ENCODE data around the gene CDR2L.
"Not testable (repeated sequence)": the region's sequence is repeated elsewhere in the genome, so short reads cannot be mapped to it uniquely, and the experiment has no call there.

Gene CDR2L

DNA sequence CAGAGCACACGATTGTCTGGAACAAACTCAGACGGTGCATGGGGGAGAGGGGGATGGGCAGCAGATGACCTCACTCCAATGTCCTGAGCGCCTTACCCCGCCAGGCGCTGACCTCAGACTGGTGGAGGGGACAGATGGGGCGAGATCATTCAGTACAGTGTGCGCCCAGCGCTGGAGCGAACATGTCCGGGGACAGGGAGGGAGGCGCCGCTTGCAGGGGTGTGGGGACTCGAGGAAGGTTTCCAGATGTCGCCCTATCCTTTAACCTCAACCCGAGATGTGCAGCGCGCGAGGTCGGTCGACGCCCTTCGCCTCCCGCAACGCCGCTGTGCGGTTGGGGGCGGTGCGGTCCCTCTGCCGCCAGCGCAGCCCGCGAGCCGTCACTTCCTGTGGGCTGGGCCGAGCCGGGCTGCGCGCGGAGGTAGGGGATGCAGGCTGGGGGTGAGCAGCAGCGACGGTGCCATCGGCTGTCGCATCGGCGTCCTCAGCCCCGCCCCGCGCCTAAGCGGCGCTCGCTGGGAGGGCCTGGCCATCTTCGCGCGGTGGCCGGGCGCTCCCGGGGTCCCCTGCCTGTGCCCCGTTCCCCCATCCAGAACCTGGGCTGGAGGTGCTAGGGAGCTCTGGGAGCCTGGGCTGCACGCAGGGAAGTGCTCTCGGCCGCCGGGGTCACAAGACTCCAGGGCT is 5.3 kb upstream of the CDR2L start:
- peak overlapping the region; percentile 59 for H3K4me3 ChIP-seq (ENCODE audit: low read depth, low read length)
- peak; percentile 36 for DNase-seq (ENCODE audit: low read depth)
- 0 out of 2 replicates have a peak, but pooled peaks have one; percentile 16 for TF ChIP-seq CTCF (IDR thresholded peaks at IDR 0.05; ENCODE audit: control insufficient read depth, extremely low read depth, insufficient read depth)

DNA sequence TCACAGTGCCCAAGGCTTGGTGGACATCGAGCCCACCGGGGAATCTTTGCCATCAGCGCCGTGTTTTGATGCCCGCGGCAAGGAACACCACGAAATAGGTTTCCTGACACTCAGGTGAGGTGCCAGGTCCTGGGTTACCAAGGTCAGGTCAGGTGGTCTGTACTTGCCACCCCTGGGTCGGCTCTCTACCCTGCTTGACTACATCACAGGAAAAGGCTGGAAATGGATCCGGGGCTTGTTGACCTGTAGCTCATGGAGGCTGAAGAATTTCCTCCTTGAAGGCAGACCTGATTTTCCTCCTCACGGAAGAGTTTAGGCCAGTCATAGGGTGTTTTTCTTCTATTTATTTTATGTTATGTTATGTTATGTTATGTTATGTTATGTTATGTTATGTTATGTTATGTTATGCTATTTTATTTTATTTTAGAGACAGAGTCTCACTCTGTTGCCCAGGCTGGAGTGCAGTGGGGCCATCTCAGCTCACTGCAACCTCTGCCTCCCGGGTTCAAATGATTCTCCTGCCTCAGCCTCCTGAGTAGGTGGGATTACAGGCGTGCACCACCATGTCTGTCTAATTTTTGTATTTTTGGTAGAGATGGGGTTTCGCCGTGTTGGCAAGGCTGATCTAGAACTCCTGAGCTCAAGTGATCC is 4.6 kb upstream of the CDR2L start:
- peak overlapping the region; percentile 59 for H3K4me3 ChIP-seq (ENCODE audit: low read depth, low read length)
- not testable (repeated sequence) for DNase-seq (ENCODE audit: low read depth)

- TF ChIP-seq CTCF (IDR thresholded peaks at IDR 0.05; ENCODE audit: control insufficient read depth, extremely low read depth, insufficient read depth), result no peak
- H3K4me3 ChIP-seq (ENCODE audit: low read depth, low read length), result no peak overlapping the region
- DNase-seq (ENCODE audit: low read depth), result no peak
These were observed 1.2 kb upstream of the CDR2L start for GRCh38 chr17:74986206-74986576.

- peak overlapping the region; percentile 80 for H3K4me3 ChIP-seq (ENCODE audit: low read depth, low read length)
- TF ChIP-seq CTCF (IDR thresholded peaks at IDR 0.05; ENCODE audit: control insufficient read depth, extremely low read depth, insufficient read depth), result peak; percentile 53
- no peak for DNase-seq (ENCODE audit: low read depth)
These were observed 678 bp downstream of the CDR2L start for GRCh38 chr17:74987909-74988711.

- DNase-seq (ENCODE audit: low read depth), result no peak
- TF ChIP-seq CTCF (IDR thresholded peaks at IDR 0.05; ENCODE audit: control insufficient read depth, extremely low read depth, insufficient read depth), result no peak
These were observed 3.2 kb downstream of the CDR2L start for GRCh38 chr17:74990581-74991105.

DNA sequence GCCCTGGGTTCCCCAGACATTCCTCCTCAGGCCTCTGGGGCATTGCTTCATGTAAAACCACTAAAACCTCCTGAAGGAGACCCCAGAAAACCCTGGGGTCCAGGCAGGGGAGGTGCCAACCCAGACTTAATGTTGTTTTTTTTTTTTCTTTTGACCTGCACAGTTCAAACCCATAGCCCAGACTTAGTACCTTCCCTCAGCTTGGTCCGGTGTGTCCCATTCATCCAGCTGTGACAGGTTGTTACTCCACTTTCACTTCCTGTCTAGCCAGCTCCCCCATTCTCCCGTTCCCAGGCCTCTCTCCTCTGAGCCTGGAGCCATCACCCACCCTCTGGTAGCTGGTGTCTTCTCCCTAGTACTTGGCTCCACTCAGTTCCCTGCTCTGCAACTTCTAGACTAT is 4.8 kb downstream of the CDR2L start:
- H3K4me3 ChIP-seq (ENCODE audit: low read depth, low read length), result no peak overlapping the region
- no peak for TF ChIP-seq CTCF (IDR thresholded peaks at IDR 0.05; ENCODE audit: control insufficient read depth, extremely low read depth, insufficient read depth)
- no peak for DNase-seq (ENCODE audit: low read depth)

More at GRCh38 chr17:74990581-74991105, 3.2 kb downstream of the CDR2L start:
- no peak overlapping the region for H3K4me3 ChIP-seq (ENCODE audit: low read depth, low read length)

GRCh38 chr17:74994440-74994839 is 7.0 kb downstream of the CDR2L start:
- no peak for DNase-seq (ENCODE audit: low read depth)
- no peak for TF ChIP-seq CTCF (IDR thresholded peaks at IDR 0.05; ENCODE audit: control insufficient read depth, extremely low read depth, insufficient read depth)
- H3K4me3 ChIP-seq (ENCODE audit: low read depth, low read length), result no peak overlapping the region
